Breast epithelium (tissue), 3 donors: ENCODE data around the gene HLA-F.

ENCODE experiments used
- CTCF ChIP-seq, 3 donors: fragments of 450-650 bp; IDR thresholded peaks; one replicate each; pipeline ENCODE4 v1.5.1; 2016 to 2017; ENCODE audit warnings: antibody characterized with exemption in 3 of 3, mild to moderate bottlenecking in 3 of 3, moderate library complexity in 3 of 3
- POLR2A ChIP-seq: fragments of 450-650 bp; IDR thresholded peaks from one replicate; pipeline ENCODE4 v1.6.1; 2016; ENCODE audit warnings: antibody characterized with exemption, mild to moderate bottlenecking, moderate library complexity

GRCh38 chr6:29769336-29769735 lies 46.1 kb downstream of the HLA-F start:
- no peak for TF ChIP-seq CTCF (IDR thresholded peaks at IDR 0.05)
- no peak for TF ChIP-seq POLR2A
